Stimulated activated CD8-positive, alpha-beta memory T cell treated with anti-CD3 and anti-CD28 coated beads, Interleukin-4, amount 100 ng/mL, for 1 hour (primary cell): ENCODE measurements around the gene NR1D2.

Experiments
- DNase-seq, 2 donors: peaks; one replicate each; pipeline ENCODE4 v3.0.0-alpha.2; 2020; ENCODE audit warnings: low read depth in 2 of 2, low spot score in 1 of 2

The NR1D2 gene

GRCh38 chr3:23928524-23928923 lies 16.6 kb upstream of the NR1D2 start:
- no peak for DNase-seq

GRCh38 chr3:23931597-23931996 lies 13.5 kb upstream of the NR1D2 start:
- no peak for DNase-seq

- no peak for DNase-seq
These were observed 12.5 kb upstream of the NR1D2 start for GRCh38 chr3:23932571-23932970.

- no peak for DNase-seq
These were observed 10.8 kb upstream of the NR1D2 start for GRCh38 chr3:23934253-23934652.

- DNase-seq = no peak
These were observed 7.8 kb upstream of the NR1D2 start for GRCh38 chr3:23937296-23937695.

- no peak for DNase-seq
These were observed 6.4 kb upstream of the NR1D2 start for GRCh38 chr3:23938688-23939087.

- DNase-seq = no peak
These were observed 4.3 kb upstream of the NR1D2 start for GRCh38 chr3:23940775-23941174.

- no peak for DNase-seq
These were observed 3.6 kb upstream of the NR1D2 start for GRCh38 chr3:23941440-23941839.

GRCh38 chr3:23942546-23942945 lies 2.5 kb upstream of the NR1D2 start:
- DNase-seq = no peak

- DNase-seq = no peak
These were observed 891 bp upstream of the NR1D2 start for GRCh38 chr3:23944007-23944783.

- DNase-seq = no peak
These were observed 502 bp downstream of the NR1D2 start for GRCh38 chr3:23945663-23945912.

GRCh38 chr3:23945913-23946687 lies 1.0 kb downstream of the NR1D2 start:
- peak; percentile 94 to 96 for DNase-seq

- DNase-seq = no peak
These were observed 3.7 kb downstream of the NR1D2 start for GRCh38 chr3:23948761-23949160.

GRCh38 chr3:23949784-23950183 lies 4.7 kb downstream of the NR1D2 start:
- no peak for DNase-seq

GRCh38 chr3:23950293-23950692 lies 5.2 kb downstream of the NR1D2 start:
- no peak for DNase-seq

GRCh38 chr3:23952646-23953045 lies 7.6 kb downstream of the NR1D2 start:
- no peak for DNase-seq

GRCh38 chr3:23953523-23953922 lies 8.4 kb downstream of the NR1D2 start:
- no peak for DNase-seq

- DNase-seq = no peak
These were observed 9.1 kb downstream of the NR1D2 start for GRCh38 chr3:23954144-23954543.

GRCh38 chr3:23956701-23957100 lies 11.6 kb downstream of the NR1D2 start:
- no peak for DNase-seq

GRCh38 chr3:23959135-23959900 lies 14.2 kb downstream of the NR1D2 start:
- DNase-seq = no peak

GRCh38 chr3:23960649-23961048 lies 15.6 kb downstream of the NR1D2 start:
- no peak for DNase-seq

GRCh38 chr3:23961066-23961465 lies 16.0 kb downstream of the NR1D2 start:
- DNase-seq = no peak
